Measurements from ENCODE around the gene EPHB1. TPM values are rescaled to one million over a fixed set of nuclear protein-coding genes. Genes with fewer than 3 reads are reported as not detected.
"Not testable (repeated sequence)": the region's sequence is repeated elsewhere in the genome, so short reads cannot be mapped to it uniquely, and the experiment has no call there.

EPHB1 gene
- total RNA-seq, 1 experiment from 2014 or later: 2.8 TPM

DNA sequence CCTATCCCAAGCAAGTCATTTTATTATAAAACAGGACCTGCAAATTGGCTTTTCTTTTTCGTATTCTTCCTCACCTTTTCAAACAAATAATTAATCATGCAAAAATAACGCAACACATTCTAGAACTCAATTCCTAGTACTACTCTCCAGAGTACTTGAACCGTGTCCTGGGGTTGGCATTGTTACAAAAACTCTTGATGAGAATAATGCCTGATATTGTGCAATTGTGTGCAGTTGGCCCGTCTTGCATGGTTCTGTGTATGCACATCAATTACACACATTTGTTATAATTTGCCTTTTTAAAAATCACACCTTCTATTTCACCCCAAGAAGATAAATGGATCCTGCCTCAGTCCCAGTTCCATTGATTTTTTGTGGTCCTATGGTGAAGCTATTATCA lies 205.4 kb downstream of the EPHB1 start:
- Histone ChIP-seq H3K4ac (ENCODE audit: low read depth, low read length) (no peak overlapping the region), H2BK20ac (ENCODE audit: low read depth, low read length, poor library complexity, severe bottlenecking) (no peak overlapping the region), H4K91ac (ENCODE audit: insufficient read length, low read depth, low read length) (no peak overlapping the region), H2BK5ac (ENCODE audit: insufficient read length, low read length) (no peak overlapping the region), H3K18ac (ENCODE audit: insufficient read length, low read depth, low read length) (no peak overlapping the region), H3T11ph (ENCODE audit: low read length) (no peak overlapping the region), H4K8ac (replicated peaks; ENCODE audit: insufficient read length, low read depth, low read length) (no peak overlapping the region), H3K27me3 (ENCODE audit: insufficient read depth, low read length) (no peaks in the 10 kb centered on the region), H2BK120ac (ENCODE audit: low read depth, low read length, poor library complexity, severe bottlenecking) (no peak overlapping the region), H3K9me3 (ENCODE audit: control insufficient read depth, low read depth, low read length) (no peaks in the 10 kb centered on the region), H3K79me1 (ENCODE audit: insufficient read depth, low read depth, low read length, poor library complexity, severe bottlenecking) (no peaks in the 10 kb centered on the region), H3K56ac (ENCODE audit: insufficient read length, low read depth, low read length) (no peak overlapping the region), H3K4me2 (ENCODE audit: insufficient read depth, insufficient read length, low read length) (no peak overlapping the region), H2BK15ac (ENCODE audit: low read depth, low read length) (no peak overlapping the region), H4K5ac (ENCODE audit: insufficient read length, low read depth, low read length) (no peak overlapping the region), H3K14ac (ENCODE audit: insufficient read depth, low read length) (no peak overlapping the region), H4K20me1 (ENCODE audit: control insufficient read depth, insufficient read depth, insufficient read length) (no peaks in the 10 kb centered on the region), H3K27ac (ENCODE audit: insufficient read length, low read depth, low read length) (no peak overlapping the region), H3K23ac (ENCODE audit: insufficient read length, low read depth, low read length) (no peak overlapping the region), H2BK12ac (ENCODE audit: insufficient read length, low read depth, low read length) (no peak overlapping the region), H2AFZ (ENCODE audit: low read length) (no peak overlapping the region), H2AK5ac (ENCODE audit: insufficient read length, low read length) (no peak overlapping the region), H3K9ac (ENCODE audit: extremely low read depth, insufficient read length, low read length) (no peak overlapping the region), H3K79me2 (ENCODE audit: insufficient read depth, low read length) (no peaks in the 10 kb centered on the region), H3K23me2 (ENCODE audit: insufficient read length, low read depth, low read length, poor library complexity, severe bottlenecking) (no peaks in the 10 kb centered on the region), H3K4me1 (ENCODE audit: insufficient read depth, low read length) (no peaks in the 10 kb centered on the region)
- no peak for TF ChIP-seq CTCF (conservative IDR thresholded peaks at IDR 0.05)
- H3K36me3 Mint-ChIP-seq (ENCODE audit: insufficient read depth in 1 of 3, low read depth in 3 of 3): no peaks in the 10 kb centered on the region
- peaks cover under 1 to 4% of the 10 kb centered on the region in 2 experiments; a peak in 3 of 5 replicates for H3K9me3 Mint-ChIP-seq
- WGBS (ENCODE audit: extremely low coverage, insufficient read length, low lambda C conversion rate): 100% methylated on average over 1 of the region's 4 CpGs
- no peak overlapping the region for H3K27ac Mint-ChIP-seq
- DNase-seq: no peak
- H3K4me3 Mint-ChIP-seq: no peak overlapping the region
- H3K27me3 Mint-ChIP-seq (ENCODE audit: low read depth): peaks cover 2% of the 10 kb centered on the region; the same call in 1 of the 2 replicates
- H3K4me1 Mint-ChIP-seq: peaks cover 0 to 3% of the 10 kb centered on the region in 2 experiments; a peak in 1 of 4 replicates

DNA sequence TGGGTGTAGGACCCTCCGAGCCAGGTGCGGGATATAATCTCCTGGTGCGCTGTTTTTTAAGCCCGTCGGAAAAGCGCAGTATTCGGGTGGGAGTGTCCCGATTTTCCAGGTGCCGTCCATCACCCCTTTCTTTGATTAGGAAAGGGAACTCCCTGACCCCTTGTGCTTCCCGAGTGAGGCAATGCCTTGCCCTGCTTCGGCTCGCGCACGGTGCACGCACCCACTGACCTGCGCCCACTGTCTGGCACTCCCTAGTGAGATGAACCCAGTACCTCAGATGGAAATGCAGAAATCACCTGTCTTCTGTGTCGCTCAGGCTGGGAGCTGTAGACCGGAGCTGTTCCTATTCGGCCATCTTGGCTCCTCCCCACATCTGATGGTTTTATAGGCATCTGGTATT lies 210.6 kb downstream of the EPHB1 start:
- not testable (repeated sequence) for H2BK12ac ChIP-seq (ENCODE audit: insufficient read length, low read depth, low read length); H2AFZ ChIP-seq (ENCODE audit: low read length); H3K4ac ChIP-seq (ENCODE audit: low read depth, low read length); H3K27ac Mint-ChIP-seq; H2AK5ac ChIP-seq (ENCODE audit: insufficient read length, low read length); H3K4me1 Mint-ChIP-seq; H3K79me2 ChIP-seq (ENCODE audit: insufficient read depth, low read length); H3K79me1 ChIP-seq (ENCODE audit: insufficient read depth, low read depth, low read length, poor library complexity, severe bottlenecking); H3K27me3 ChIP-seq (ENCODE audit: insufficient read depth, low read length); H3K9ac ChIP-seq (ENCODE audit: extremely low read depth, insufficient read length, low read length); H3K23me2 ChIP-seq (ENCODE audit: insufficient read length, low read depth, low read length, poor library complexity, severe bottlenecking); H2BK5ac ChIP-seq (ENCODE audit: insufficient read length, low read length); H4K8ac ChIP-seq (replicated peaks; ENCODE audit: insufficient read length, low read depth, low read length); H4K91ac ChIP-seq (ENCODE audit: insufficient read length, low read depth, low read length); H3K23ac ChIP-seq (ENCODE audit: insufficient read length, low read depth, low read length); H3K9me3 ChIP-seq (ENCODE audit: control insufficient read depth, low read depth, low read length); H2BK120ac ChIP-seq (ENCODE audit: low read depth, low read length, poor library complexity, severe bottlenecking); H3K4me3 Mint-ChIP-seq; H3K4me1 ChIP-seq (ENCODE audit: insufficient read depth, low read length); H3K56ac ChIP-seq (ENCODE audit: insufficient read length, low read depth, low read length); H2BK20ac ChIP-seq (ENCODE audit: low read depth, low read length, poor library complexity, severe bottlenecking); H3K27ac ChIP-seq (ENCODE audit: insufficient read length, low read depth, low read length); H3K18ac ChIP-seq (ENCODE audit: insufficient read length, low read depth, low read length); H4K20me1 ChIP-seq (ENCODE audit: control insufficient read depth, insufficient read depth, insufficient read length); H3K27me3 Mint-ChIP-seq (ENCODE audit: low read depth); H3K4me2 ChIP-seq (ENCODE audit: insufficient read depth, insufficient read length, low read length); H2BK15ac ChIP-seq (ENCODE audit: low read depth, low read length); H4K5ac ChIP-seq (ENCODE audit: insufficient read length, low read depth, low read length); DNase-seq; H3T11ph ChIP-seq (ENCODE audit: low read length); H3K14ac ChIP-seq (ENCODE audit: insufficient read depth, low read length)
- Mint-ChIP-seq H3K36me3 (ENCODE audit: insufficient read depth in 1 of 3, low read depth in 3 of 3) (peaks cover 6 to 18% (median 7%) of the 10 kb centered on the region in 3 experiments; a peak in 6 of 7 replicates), H3K9me3 (peaks cover 18 to 19% of the 10 kb centered on the region in 2 experiments)
- WGBS (ENCODE audit: extremely low coverage, insufficient read length, low lambda C conversion rate): no CpG with 5 or more reads among the region's 19 CpGs

Measured in H9 (cell line).